Effector memory CD8-positive, alpha-beta T cell (primary cell): ENCODE results near the gene TMEM165.
"Not testable (repeated sequence)": the region's sequence is repeated elsewhere in the genome, so short reads cannot be mapped to it uniquely, and the experiment has no call there.

Experiments
- ATAC-seq: fragments of 150-1000 bp; cut with Tn5 transposase; replicated peaks from 2 replicates; pipeline ENCODE4 v1.10.0; 2021; ENCODE audit warnings: mild to moderate bottlenecking, moderate library complexity
- DNase-seq, 3 experiments: peaks; one replicate each; pipeline ENCODE4 v3.0.0; 2021
- H3K27ac Mint-ChIP-seq, 2 donors: one replicate each; pipeline ENCODE4 v1.8.0; 2022; ENCODE audit warnings: mild to moderate bottlenecking in 2 of 2, mixed read lengths in 2 of 2, moderate library complexity in 2 of 2
- H3K27me3 Mint-ChIP-seq, 2 donors: one replicate each; pipeline ENCODE4 v1.8.0; 2022; ENCODE audit warnings: mixed read lengths in 2 of 2
- H3K36me3 Mint-ChIP-seq: one replicate; pipeline ENCODE4 v1.8.0; 2022; ENCODE audit warnings: mild to moderate bottlenecking, moderate library complexity, mixed read lengths; ENCODE audit not compliant: insufficient read depth
- H3K4me1 Mint-ChIP-seq, 2 donors: one replicate each; pipeline ENCODE4 v1.8.0; 2022; ENCODE audit warnings: low read depth in 2 of 2, mixed read lengths in 2 of 2
- H3K4me3 Mint-ChIP-seq, 2 donors: one replicate each; pipeline ENCODE4 v1.8.0; 2022; ENCODE audit warnings: mild to moderate bottlenecking in 2 of 2, mixed read lengths in 2 of 2, moderate library complexity in 2 of 2
- H3K9me3 Mint-ChIP-seq, 2 donors: one replicate each; pipeline ENCODE4 v1.8.0; 2022; ENCODE audit warnings: mixed read lengths in 2 of 2
- total RNA-seq, 9 experiments: gene quantifications; one replicate each; lab custom pipeline; 2026; lab: John Stamatoyannopoulos, UW

TMEM165 gene, protein sequence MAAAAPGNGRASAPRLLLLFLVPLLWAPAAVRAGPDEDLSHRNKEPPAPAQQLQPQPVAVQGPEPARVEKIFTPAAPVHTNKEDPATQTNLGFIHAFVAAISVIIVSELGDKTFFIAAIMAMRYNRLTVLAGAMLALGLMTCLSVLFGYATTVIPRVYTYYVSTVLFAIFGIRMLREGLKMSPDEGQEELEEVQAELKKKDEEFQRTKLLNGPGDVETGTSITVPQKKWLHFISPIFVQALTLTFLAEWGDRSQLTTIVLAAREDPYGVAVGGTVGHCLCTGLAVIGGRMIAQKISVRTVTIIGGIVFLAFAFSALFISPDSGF
- total RNA-seq: 28.9 to 87.2 (median 63.5) reads per million in 9 experiments

GRCh38 chr4:55395529-55396307 lies at the start of gene TMEM165:
TMEM165 (plus strand) TSS chr4:55395957; CDS start chr4:55396190, 233 bp downstream.
- Mint-ChIP-seq H3K4me3 (peak within 1 kb of the TSS; percentile 95), H3K4me1 (peaks cover 31 to 41% of the 10 kb centered on the region in 2 donors), H3K27ac (peak within 1 kb of the TSS; percentile 97 to 98), H3K27me3 (no peaks in the 10 kb centered on the region), H3K36me3 (peaks cover 22% of the 10 kb centered on the region), H3K9me3 (no peaks in the 10 kb centered on the region)
- peak; percentile 90 for ATAC-seq
- DNase-seq: peak; percentile 81 to 84 (median 82)

GRCh38 chr4:55345980-55346850 lies 49.5 kb upstream of the TMEM165 start, which contains the start of gene SRD5A3:
SRD5A3 (plus strand) TSS chr4:55346242; CDS start chr4:55346337, 95 bp downstream.
- H3K36me3 Mint-ChIP-seq: no peaks in the 10 kb centered on the region
- peak within 1 kb of the TSS; percentile 80 to 85 for H3K4me3 Mint-ChIP-seq

GRCh38 chr4:55346851-55347255 lies 48.9 kb upstream of the TMEM165 start:
- DNase-seq (no peak), ATAC-seq (no peak)
- H3K9me3 Mint-ChIP-seq: no peaks in the 10 kb centered on the region
- H3K4me1 Mint-ChIP-seq: peaks cover 7 to 10% of the 10 kb centered on the region in 2 donors
- no peaks in the 10 kb centered on the region for H3K36me3 Mint-ChIP-seq
- H3K27ac Mint-ChIP-seq: peak overlapping the region; percentile 68 to 75
- H3K4me3 Mint-ChIP-seq: peak overlapping the region; percentile 80 to 85
- no peaks in the 10 kb centered on the region for H3K27me3 Mint-ChIP-seq

More at GRCh38 chr4:55345980-55346850, 49.5 kb upstream of the TMEM165 start, which contains the start of gene SRD5A3:
- peak; percentile 86 for ATAC-seq
- peak; percentile 76 to 79 (median 78) for DNase-seq
- Mint-ChIP-seq H3K9me3 (no peaks in the 10 kb centered on the region), H3K27ac (peak within 1 kb of the TSS; percentile 68 to 75), H3K4me1 (peaks cover 7 to 10% of the 10 kb centered on the region in 2 donors), H3K27me3 (peaks cover 0 to 3% of the 10 kb centered on the region in 2 donors)

DNA sequence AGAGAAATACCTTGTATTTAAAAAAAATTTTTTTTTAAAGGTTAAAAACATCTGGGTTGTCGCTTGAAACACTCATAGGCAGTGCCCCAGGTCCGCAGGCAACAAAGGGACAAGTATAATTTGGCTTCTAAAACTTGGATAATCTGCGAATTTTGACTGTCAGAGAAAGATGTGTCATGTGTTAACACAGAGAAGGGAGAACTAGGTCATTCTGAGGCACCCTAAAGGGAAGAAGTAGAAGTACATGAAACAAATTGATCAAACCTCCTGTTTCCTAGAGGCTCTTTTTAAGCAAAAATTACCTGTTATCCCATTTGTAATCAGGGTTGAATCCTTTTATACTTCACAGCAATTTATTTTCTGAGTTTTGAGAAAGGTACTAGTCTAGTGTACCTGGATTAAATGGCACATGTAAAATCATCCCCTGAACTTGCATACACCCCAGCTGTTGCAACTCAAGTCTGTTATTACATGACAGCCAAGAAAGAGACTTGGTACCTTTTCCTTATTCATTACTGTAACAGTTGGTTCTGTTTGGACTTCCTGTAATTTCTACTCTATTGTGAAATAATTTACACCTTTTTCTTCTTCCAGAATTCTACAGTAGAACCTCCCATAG lies 48.0 kb upstream of the TMEM165 start:
- no peaks in the 10 kb centered on the region for H3K36me3 Mint-ChIP-seq
- H3K27ac Mint-ChIP-seq: peak overlapping the region; percentile 68 to 75
- peaks cover 7 to 10% of the 10 kb centered on the region in 2 donors for H3K4me1 Mint-ChIP-seq
- peak overlapping the region; percentile 80 to 85 for H3K4me3 Mint-ChIP-seq
- H3K9me3 Mint-ChIP-seq: no peaks in the 10 kb centered on the region
- no peak for ATAC-seq
- DNase-seq: no peak
- no peaks in the 10 kb centered on the region for H3K27me3 Mint-ChIP-seq

GRCh38 chr4:55348466-55348865 lies 47.3 kb upstream of the TMEM165 start:
- DNase-seq (no peak), ATAC-seq (no peak)
- Mint-ChIP-seq H3K36me3 (no peaks in the 10 kb centered on the region), H3K4me3 (no peak overlapping the region), H3K27me3 (no peaks in the 10 kb centered on the region), H3K4me1 (peaks cover 7 to 10% of the 10 kb centered on the region in 2 donors), H3K27ac (no peak overlapping the region), H3K9me3 (no peaks in the 10 kb centered on the region)

DNA sequence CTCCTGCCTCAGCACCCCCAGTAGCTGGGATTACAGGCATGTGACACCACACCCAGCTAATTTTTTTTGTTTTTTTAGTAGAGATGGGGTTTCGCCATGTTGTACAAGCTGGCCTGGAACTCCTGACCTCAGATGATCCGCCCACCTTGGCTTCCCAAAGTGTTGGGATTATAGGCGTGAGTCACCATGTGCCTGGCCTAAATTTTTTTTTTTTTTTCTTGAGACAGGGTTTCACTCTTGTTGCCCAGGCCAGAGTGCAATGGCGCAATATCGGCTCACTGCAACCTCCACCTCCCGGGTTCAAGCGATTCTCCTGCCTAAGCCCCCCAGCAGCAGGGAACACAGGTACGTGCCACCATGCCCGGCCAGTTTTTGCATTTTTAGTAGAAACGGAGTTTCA lies 44.9 kb upstream of the TMEM165 start:
- H3K27me3 Mint-ChIP-seq, H3K27ac Mint-ChIP-seq, H3K36me3 Mint-ChIP-seq, ATAC-seq, H3K4me1 Mint-ChIP-seq, H3K4me3 Mint-ChIP-seq, H3K9me3 Mint-ChIP-seq, DNase-seq: not testable (repeated sequence)

DNA sequence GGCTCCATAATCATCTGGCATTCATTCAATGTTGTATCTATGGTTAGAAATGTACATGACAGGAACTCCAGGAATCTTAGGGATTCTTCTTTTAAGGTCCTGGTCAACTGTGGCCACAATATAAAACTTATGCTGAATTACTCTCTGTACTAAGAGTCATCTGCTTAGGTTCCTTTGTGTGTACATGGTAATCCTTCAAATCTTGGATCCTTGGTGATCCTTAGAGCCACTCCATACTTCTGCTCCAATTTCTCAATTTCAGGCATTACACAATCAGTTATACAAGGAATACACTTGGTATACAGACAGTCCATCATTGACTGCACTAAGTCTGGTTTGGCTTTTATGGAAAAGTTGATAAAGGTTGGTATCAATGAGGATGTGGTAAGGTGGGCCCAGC lies 43.9 kb upstream of the TMEM165 start:
- DNase-seq (no peak), ATAC-seq (no peak)
- no peaks in the 10 kb centered on the region for H3K27me3 Mint-ChIP-seq
- H3K4me3 Mint-ChIP-seq: no peak overlapping the region
- H3K4me1 Mint-ChIP-seq: peaks cover 6 to 7% of the 10 kb centered on the region in 2 donors
- no peaks in the 10 kb centered on the region for H3K36me3 Mint-ChIP-seq
- H3K27ac Mint-ChIP-seq: no peak overlapping the region
- H3K9me3 Mint-ChIP-seq: no peaks in the 10 kb centered on the region

GRCh38 chr4:55352726-55353125 lies 43.0 kb upstream of the TMEM165 start:
- Mint-ChIP-seq H3K4me3 (no peak overlapping the region), H3K27me3 (no peaks in the 10 kb centered on the region), H3K9me3 (no peaks in the 10 kb centered on the region), H3K27ac (no peak overlapping the region), H3K36me3 (no peaks in the 10 kb centered on the region), H3K4me1 (no peaks in the 10 kb centered on the region)
- no peak for DNase-seq
- no peak for ATAC-seq

DNA sequence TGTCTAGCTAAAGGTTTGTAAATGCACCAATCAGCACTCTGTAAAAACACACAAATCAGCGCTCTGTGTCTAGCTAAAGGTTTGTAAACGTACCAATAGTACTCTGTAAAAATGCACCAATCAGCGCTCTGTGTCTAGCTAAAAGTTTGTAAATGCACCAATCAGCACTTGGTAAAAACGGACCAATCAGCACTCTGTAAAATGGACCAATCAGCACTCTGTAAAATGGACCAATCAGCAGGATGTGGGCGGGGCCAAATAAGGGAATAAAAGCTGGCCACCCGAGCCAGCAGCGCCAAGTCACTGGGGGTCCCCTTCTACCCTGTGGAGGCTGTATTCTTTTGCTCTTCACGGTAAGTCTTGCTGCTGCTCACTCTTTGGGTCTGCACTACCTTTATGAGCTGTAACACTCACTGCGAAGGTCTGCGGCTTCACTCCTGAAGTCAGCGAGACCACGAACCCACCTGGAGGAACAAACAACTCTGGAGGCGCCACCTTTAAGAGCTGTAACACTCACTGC lies 42.5 kb upstream of the TMEM165 start:
- not testable (repeated sequence) for H3K27me3 Mint-ChIP-seq, H3K4me3 Mint-ChIP-seq, H3K4me1 Mint-ChIP-seq, H3K9me3 Mint-ChIP-seq, DNase-seq, H3K36me3 Mint-ChIP-seq, ATAC-seq, H3K27ac Mint-ChIP-seq

DNA sequence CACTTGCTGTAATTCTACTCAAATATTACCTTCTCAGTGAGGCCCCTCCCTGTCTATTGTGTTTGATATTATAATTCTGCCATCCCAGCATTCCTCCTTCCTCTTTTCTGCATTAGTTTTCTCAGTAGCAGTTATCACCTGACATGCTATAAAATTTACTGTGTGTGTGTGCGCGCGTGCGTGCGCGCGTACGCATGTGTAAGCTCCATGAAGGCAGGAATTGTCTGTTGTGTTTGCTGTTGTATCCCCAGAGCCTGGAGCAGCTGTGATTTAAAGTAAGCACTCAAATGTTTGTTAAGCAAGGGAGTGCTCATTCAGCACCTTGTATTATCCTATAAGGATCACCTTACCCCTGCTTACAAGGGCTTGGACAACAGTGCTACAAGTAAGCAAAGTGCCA lies 41.1 kb upstream of the TMEM165 start:
- Mint-ChIP-seq H3K4me1 (no peaks in the 10 kb centered on the region), H3K4me3 (no peak overlapping the region), H3K36me3 (no peaks in the 10 kb centered on the region), H3K27ac (no peak overlapping the region), H3K9me3 (no peaks in the 10 kb centered on the region), H3K27me3 (no peaks in the 10 kb centered on the region)
- DNase-seq (no peak), ATAC-seq (no peak)

DNA sequence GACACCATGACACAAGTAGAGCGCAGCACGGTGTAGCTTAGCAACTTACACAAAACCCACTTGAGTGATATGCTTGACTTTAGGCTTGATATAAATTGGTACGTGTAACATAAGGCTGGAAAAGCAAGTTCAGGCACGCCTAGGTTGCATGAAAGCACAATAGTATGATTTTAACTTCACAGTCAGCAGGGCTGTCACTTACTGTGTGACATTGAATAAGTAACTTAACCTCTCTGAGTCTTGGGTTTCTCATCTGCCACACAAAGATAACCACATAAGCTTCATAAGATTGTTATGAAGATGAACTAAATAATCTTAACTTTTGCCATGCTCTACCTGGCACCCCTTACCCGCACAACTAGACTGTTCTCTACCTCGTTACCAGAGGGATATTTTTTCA lies 40.2 kb upstream of the TMEM165 start:
- Mint-ChIP-seq H3K4me3 (no peak overlapping the region), H3K27ac (no peak overlapping the region), H3K27me3 (no peaks in the 10 kb centered on the region), H3K36me3 (no peaks in the 10 kb centered on the region), H3K9me3 (no peaks in the 10 kb centered on the region), H3K4me1 (no peaks in the 10 kb centered on the region)
- ATAC-seq: no peak
- DNase-seq: no peak

GRCh38 chr4:55356991-55357461 lies 38.7 kb upstream of the TMEM165 start:
- ATAC-seq: no peak
- H3K9me3 Mint-ChIP-seq: no peaks in the 10 kb centered on the region
- no peaks in the 10 kb centered on the region for H3K4me1 Mint-ChIP-seq
- H3K4me3 Mint-ChIP-seq: no peak overlapping the region
- no peak overlapping the region for H3K27ac Mint-ChIP-seq
- H3K36me3 Mint-ChIP-seq: no peaks in the 10 kb centered on the region
- no peaks in the 10 kb centered on the region for H3K27me3 Mint-ChIP-seq
- no peak for DNase-seq
